WERI-Rb-1 (cell line): ENCODE measurements around the gene MAML3.
A peak's percentile ranks its signal among the peaks of the same experiment; 100 is the strongest.

ENCODE experiments used
- DNase-seq: peaks from one replicate; pipeline ENCODE4 v3.0.0-alpha.2; 2020
- H3K27ac ChIP-seq: fragments of 250-450 bp; sonication (Bioruptor Pico); 2 replicates; pipeline ENCODE4 v1.5.1; 2020; ENCODE audit warnings: mild to moderate bottlenecking, moderate library complexity
- H3K27me3 ChIP-seq: fragments of 250-450 bp; sonication (Bioruptor Pico); 2 replicates; pipeline ENCODE4 v1.5.1; 2021; ENCODE audit warnings: mild to moderate bottlenecking, low read depth, moderate library complexity; ENCODE audit not compliant: insufficient read depth, severe bottlenecking
- H3K36me3 ChIP-seq: fragments of 250-450 bp; sonication (Bioruptor Pico); 2 replicates; pipeline ENCODE4 v1.5.1; 2020; ENCODE audit warnings: mild to moderate bottlenecking, moderate library complexity
- H3K4me3 ChIP-seq: 2 replicates; pipeline ENCODE4 v1.5.1; 2011; ENCODE audit warnings: low read depth, mild to moderate bottlenecking, control low read depth, low read length
- H3K9me3 ChIP-seq: fragments of 250-450 bp; sonication (Bioruptor Pico); 2 replicates; pipeline ENCODE4 v1.5.1; 2021; ENCODE audit warnings: mild to moderate bottlenecking, moderate library complexity; ENCODE audit not compliant: severe bottlenecking
- TF ChIP-seq, protein P1 (sequence below): IDR thresholded peaks from 2 replicates; pipeline ENCODE4 v1.5.1; 2011; ENCODE audit warnings: low read depth, mild to moderate bottlenecking, control low read depth, inconsistent platforms, low read length

MAML3 gene

DNA sequence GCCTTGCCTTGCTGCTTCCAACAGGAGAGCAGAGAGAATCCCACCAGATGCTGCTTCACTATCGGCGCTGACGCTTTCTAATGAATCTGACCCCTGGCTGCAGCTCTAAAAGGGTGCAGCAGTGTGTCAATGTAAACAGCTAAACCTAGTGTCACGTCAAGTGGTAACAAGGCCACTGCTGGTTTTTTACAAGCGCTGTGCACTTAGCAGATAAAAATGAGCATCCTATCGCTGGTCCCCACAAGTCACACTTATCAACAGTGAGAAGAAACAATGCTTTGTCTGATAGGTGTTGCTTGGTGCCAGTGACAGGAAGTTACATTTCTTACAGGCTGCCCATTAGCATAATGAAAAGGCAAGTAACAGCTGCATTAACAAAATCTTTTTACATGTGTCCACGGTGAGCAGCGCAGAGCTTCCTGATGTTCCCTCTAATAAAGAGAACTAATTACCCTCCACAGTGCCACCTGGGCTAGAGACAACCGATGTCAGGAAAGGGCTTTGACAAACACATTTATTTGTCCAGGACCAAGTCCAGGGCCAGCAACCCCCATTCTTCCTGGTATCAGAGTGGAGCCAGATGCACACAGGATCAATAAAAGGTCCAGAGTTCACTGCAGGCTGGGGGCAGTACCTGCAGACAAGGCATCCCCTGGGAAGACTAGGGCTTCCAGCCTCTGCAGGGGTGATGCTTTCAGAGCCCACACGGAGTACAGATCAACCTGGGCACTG lies 312.4 kb downstream of the MAML3 start:
- no peak overlapping the region for H3K4me3 ChIP-seq
- TF ChIP-seq, protein P1, sequence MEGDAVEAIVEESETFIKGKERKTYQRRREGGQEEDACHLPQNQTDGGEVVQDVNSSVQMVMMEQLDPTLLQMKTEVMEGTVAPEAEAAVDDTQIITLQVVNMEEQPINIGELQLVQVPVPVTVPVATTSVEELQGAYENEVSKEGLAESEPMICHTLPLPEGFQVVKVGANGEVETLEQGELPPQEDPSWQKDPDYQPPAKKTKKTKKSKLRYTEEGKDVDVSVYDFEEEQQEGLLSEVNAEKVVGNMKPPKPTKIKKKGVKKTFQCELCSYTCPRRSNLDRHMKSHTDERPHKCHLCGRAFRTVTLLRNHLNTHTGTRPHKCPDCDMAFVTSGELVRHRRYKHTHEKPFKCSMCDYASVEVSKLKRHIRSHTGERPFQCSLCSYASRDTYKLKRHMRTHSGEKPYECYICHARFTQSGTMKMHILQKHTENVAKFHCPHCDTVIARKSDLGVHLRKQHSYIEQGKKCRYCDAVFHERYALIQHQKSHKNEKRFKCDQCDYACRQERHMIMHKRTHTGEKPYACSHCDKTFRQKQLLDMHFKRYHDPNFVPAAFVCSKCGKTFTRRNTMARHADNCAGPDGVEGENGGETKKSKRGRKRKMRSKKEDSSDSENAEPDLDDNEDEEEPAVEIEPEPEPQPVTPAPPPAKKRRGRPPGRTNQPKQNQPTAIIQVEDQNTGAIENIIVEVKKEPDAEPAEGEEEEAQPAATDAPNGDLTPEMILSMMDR = no peak

DNA sequence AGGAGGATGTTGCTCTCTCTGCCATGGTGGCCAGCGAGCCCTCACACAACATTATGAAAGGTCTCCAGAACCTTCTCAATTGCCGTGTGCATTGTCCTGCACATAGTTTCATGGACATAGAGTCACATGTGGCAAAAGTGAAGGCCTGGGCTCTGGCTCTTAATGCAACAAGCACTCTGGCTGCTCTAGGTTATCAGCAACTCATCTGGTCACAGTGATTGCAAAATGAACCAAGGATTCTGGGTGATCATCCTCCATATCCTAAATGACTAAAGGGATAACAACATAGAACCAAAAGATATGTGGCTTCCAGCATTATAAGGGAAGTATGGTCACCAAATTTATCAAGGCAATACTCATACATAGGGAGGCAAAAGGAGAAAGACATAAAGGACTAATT lies 313.2 kb downstream of the MAML3 start:
- TF ChIP-seq, protein P1 = no peak
- DNase-seq = no peak
- no peaks in the 10 kb centered on the region for H3K36me3 ChIP-seq
- no peaks in the 10 kb centered on the region for H3K27me3 ChIP-seq
- H3K27ac ChIP-seq = no peak overlapping the region; the same call in 1 of the 2 replicates
- no peak overlapping the region for H3K4me3 ChIP-seq
- no peaks in the 10 kb centered on the region for H3K9me3 ChIP-seq

More for the DNA sequence above, 312.4 kb downstream of the MAML3 start:
- Histone ChIP-seq H3K27me3 (no peaks in the 10 kb centered on the region), H3K9me3 (no peaks in the 10 kb centered on the region), H3K27ac (peak overlapping the region; percentile 7; the same call in 1 of the 2 replicates), H3K36me3 (no peaks in the 10 kb centered on the region)
- peak; percentile 32 for DNase-seq

DNA sequence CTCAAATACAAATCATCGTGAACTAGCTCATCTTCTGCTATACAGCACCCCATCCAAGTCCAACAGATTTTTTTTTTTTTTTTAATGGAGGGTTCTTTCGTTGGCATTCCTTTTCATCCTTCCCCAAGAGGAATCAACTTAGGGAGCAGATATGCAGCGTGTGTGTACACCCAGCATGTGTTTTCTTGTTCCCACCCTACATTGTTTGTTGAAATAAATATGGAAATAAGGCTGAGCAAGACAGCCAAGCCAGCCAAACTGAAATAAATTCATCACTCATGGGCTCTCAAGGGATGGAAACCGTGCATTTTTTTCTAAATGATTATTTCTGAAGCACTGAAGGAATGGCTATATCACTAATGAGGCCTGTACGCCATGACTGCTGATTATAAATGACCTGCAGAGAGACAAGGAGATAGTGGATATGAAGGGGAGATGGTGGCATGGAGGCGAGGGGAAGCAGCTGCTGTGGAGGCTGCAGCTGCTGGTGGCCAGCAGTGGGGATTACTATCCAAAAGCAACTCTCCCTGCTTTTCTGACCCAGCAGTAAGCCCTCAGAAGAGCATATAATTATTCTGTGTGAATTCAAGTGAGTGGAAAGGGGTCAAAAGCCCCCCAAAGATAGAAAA lies 314.5 kb downstream of the MAML3 start:
- DNase-seq = no peak
- no peaks in the 10 kb centered on the region for H3K27me3 ChIP-seq
- TF ChIP-seq, protein P1 = no peak
- no peak overlapping the region for H3K4me3 ChIP-seq
- no peak overlapping the region for H3K27ac ChIP-seq
- no peaks in the 10 kb centered on the region for H3K36me3 ChIP-seq
- no peaks in the 10 kb centered on the region for H3K9me3 ChIP-seq

DNA sequence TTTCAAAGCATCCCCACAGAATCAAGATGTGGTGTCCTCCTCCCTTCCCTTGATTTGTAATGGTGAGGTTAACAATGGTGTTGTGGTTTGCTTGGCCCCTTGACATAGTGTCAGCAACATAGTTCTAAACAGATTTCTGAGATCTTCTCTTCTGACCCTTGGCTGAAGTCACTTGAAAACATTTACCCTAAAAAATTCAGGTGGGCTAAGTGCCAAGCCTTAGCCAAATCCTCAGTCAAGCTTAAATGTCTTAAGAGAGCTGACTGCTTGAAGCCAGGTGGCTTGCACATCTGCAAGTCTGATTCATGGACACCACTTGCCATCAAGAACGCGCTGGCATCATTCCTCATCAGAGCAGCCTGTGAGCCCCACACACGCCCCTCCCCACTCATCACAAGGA lies 315.2 kb downstream of the MAML3 start:
- Histone ChIP-seq H3K4me3 (no peak overlapping the region), H3K27me3 (no peaks in the 10 kb centered on the region), H3K36me3 (no peaks in the 10 kb centered on the region), H3K9me3 (no peaks in the 10 kb centered on the region), H3K27ac (no peak overlapping the region)
- TF ChIP-seq, protein P1 = no peak
- no peak for DNase-seq

DNA sequence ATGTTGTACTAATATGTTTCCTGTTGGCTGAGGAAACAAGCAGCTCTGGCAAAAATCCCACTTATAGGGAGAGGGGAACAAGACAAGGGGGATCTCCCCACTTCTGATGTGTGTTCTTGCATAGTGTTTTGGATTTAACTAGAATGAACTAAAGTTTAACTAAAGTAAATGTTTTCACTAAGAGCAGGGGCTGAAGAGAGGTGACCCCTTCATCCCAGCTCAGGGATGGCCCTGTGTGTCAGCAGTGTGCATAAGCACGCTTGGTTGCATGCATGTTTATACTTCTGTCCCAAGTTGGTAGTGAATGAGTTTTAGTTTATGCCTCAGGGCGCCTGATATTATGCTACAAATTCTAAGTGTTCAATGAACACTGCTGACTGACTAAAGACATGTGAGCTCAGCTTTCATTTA lies 319.0 kb downstream of the MAML3 start:
- Histone ChIP-seq H3K27ac (0 out of 2 replicates have a peak overlapping the region, but pooled peaks have one; percentile 1), H3K4me3 (no peak overlapping the region)

More for the DNA sequence above, 319.0 kb downstream of the MAML3 start:
- DNase-seq = no peak
- TF ChIP-seq, protein P1 = no peak
- H3K9me3 ChIP-seq = no peaks in the 10 kb centered on the region
- no peaks in the 10 kb centered on the region for H3K36me3 ChIP-seq
- H3K27me3 ChIP-seq = no peaks in the 10 kb centered on the region
